CD4-positive, CD25-positive, alpha-beta regulatory T cell (primary cell): ENCODE measurements around the gene ANKS1B. TPM values are rescaled to one million over a fixed set of nuclear protein-coding genes. Genes with fewer than 3 reads are reported as not detected.
A peak's percentile ranks its signal among the peaks of the same experiment; 100 is the strongest.

Experiments used
- ATAC-seq, 2 donors: fragments of 150-1000 bp; cut with Tn5 transposase; one replicate each; pipeline ENCODE4 v1.10.0; 2021; ENCODE audit warnings: low read depth in 2 of 2, moderate number of reproducible peaks in 2 of 2, moderate library complexity in 1 of 2
- DNase-seq, 3 donors: peaks; one replicate each; pipeline versions ENCODE4 v3.0.0 to v3.0.0-alpha.2; 2012 to 2022; ENCODE audit warnings: mixed read lengths in 1 of 3
- H3K27ac ChIP-seq: one replicate; pipeline ENCODE4 v1.7.0; 2013; ENCODE audit warnings: mild to moderate bottlenecking, low read length; ENCODE audit not compliant: insufficient read depth, poor library complexity, severe bottlenecking
- H3K27me3 ChIP-seq: one replicate; pipeline ENCODE4 v1.7.0; 2013; ENCODE audit warnings: low read length; ENCODE audit not compliant: control insufficient read depth, insufficient read depth
- H3K36me3 ChIP-seq: one replicate; pipeline ENCODE4 v1.7.0; 2013; ENCODE audit warnings: mild to moderate bottlenecking, low read length, moderate library complexity; ENCODE audit not compliant: control insufficient read depth, insufficient read depth
- H3K4me1 ChIP-seq: 2 replicates; pipeline ENCODE4 v1.7.0; 2013; ENCODE audit warnings: mild to moderate bottlenecking, low read length; ENCODE audit not compliant: insufficient read depth, control insufficient read depth, poor library complexity, severe bottlenecking
- H3K4me3 ChIP-seq: one replicate; pipeline ENCODE4 v1.7.0; 2013; ENCODE audit warnings: low read depth, mild to moderate bottlenecking, low read length, moderate library complexity
- H3K9me3 ChIP-seq, 2 experiments: 1 replicate in 1 of 2; 2 replicates in 1 of 2; pipeline ENCODE4 v1.7.0; 2013; ENCODE audit warnings: low read length in 2 of 2, mild to moderate bottlenecking in 1 of 2, moderate library complexity in 1 of 2; ENCODE audit not compliant: control insufficient read depth in 2 of 2
- H3K27ac Mint-ChIP-seq, 3 donors: one replicate each; pipeline ENCODE4 v1.8.0; 2020 to 2022; ENCODE audit warnings: mild to moderate bottlenecking in 3 of 3, mixed read lengths in 3 of 3, moderate library complexity in 2 of 3
- H3K27me3 Mint-ChIP-seq: one replicate; pipeline ENCODE4 v1.8.0; 2022; ENCODE audit warnings: mild to moderate bottlenecking, mixed read lengths
- H3K36me3 Mint-ChIP-seq: one replicate; pipeline ENCODE4 v1.8.0; 2020; ENCODE audit warnings: mixed read lengths
- H3K4me1 Mint-ChIP-seq, 4 donors: one replicate each; pipeline ENCODE4 v1.8.0; 2020 to 2022; ENCODE audit warnings: mixed read lengths in 4 of 4, mild to moderate bottlenecking in 1 of 4
- H3K4me3 Mint-ChIP-seq, 4 donors: one replicate each; pipeline ENCODE4 v1.8.0; 2020 to 2022; ENCODE audit warnings: mild to moderate bottlenecking in 4 of 4, mixed read lengths in 4 of 4, moderate library complexity in 3 of 4
- H3K9me3 Mint-ChIP-seq, 7 donors: one replicate each; pipeline ENCODE4 v1.8.0; 2020 to 2022; ENCODE audit warnings: mixed read lengths in 7 of 7, mild to moderate bottlenecking in 3 of 7, moderate library complexity in 2 of 7
- polyA plus RNA-seq, 4 donors: library from polyadenylated mRNA; unstranded; fragments of 300-500 nt; fragmentation: Illumina TruSeq; gene quantifications; one replicate each; pipeline ENCODE4 v1.2.3, GENCODE V29; 2021
- total RNA-seq: library from RNA; stranded (reverse); gene quantifications from one replicate; pipeline ENCODE4 v1.2.3, GENCODE V29; 2022

The ANKS1B gene
- total and polyA plus RNA-seq, 5 donors from 2014 or later, result 4.0 to 15.9 (median 9.5) TPM

- ATAC-seq (no peak), DNase-seq (no peak)
- Mint-ChIP-seq H3K4me1 (no peaks in the 10 kb centered on the region), H3K9me3 (peaks cover 0 to 5% (median 0%) of the 10 kb centered on the region in 7 donors), H3K27ac (no peak overlapping the region), H3K4me3 (no peak overlapping the region), H3K27me3 (peaks cover 14% of the 10 kb centered on the region), H3K36me3 (no peaks in the 10 kb centered on the region)
- Histone ChIP-seq H3K9me3 (no peaks in the 10 kb centered on the region), H3K27me3 (no peaks in the 10 kb centered on the region), H3K4me1 (no peaks in the 10 kb centered on the region), H3K4me3 (no peak overlapping the region), H3K27ac (no peak overlapping the region), H3K36me3 (no peaks in the 10 kb centered on the region)
Measured at GRCh38 chr12:99009654-99010296, 975.0 kb downstream of the ANKS1B start.

GRCh38 chr12:99005601-99006000, 979.1 kb downstream of the ANKS1B start:
- no peak for DNase-seq
- Histone ChIP-seq H3K4me3 (no peak overlapping the region), H3K27ac (no peak overlapping the region), H3K4me1 (no peaks in the 10 kb centered on the region), H3K36me3 (no peaks in the 10 kb centered on the region), H3K27me3 (peaks cover 3% of the 10 kb centered on the region), H3K9me3 (no peaks in the 10 kb centered on the region)
- peaks cover 0 to 3% (median 0%) of the 10 kb centered on the region in 7 donors for H3K9me3 Mint-ChIP-seq
- H3K4me3 Mint-ChIP-seq, result no peak overlapping the region
- H3K4me1 Mint-ChIP-seq, result no peaks in the 10 kb centered on the region
- H3K27me3 Mint-ChIP-seq, result peaks cover 6% of the 10 kb centered on the region
- H3K36me3 Mint-ChIP-seq, result no peaks in the 10 kb centered on the region
- H3K27ac Mint-ChIP-seq, result no peak overlapping the region
- no peak for ATAC-seq

GRCh38 chr12:99004799-99005466, 979.8 kb downstream of the ANKS1B start:
- no peak for DNase-seq

GRCh38 chr12:99002731-99003130, 982.0 kb downstream of the ANKS1B start:
- Histone ChIP-seq H3K4me1 (no peaks in the 10 kb centered on the region), H3K27me3 (peaks cover 3% of the 10 kb centered on the region), H3K36me3 (no peaks in the 10 kb centered on the region), H3K4me3 (no peak overlapping the region), H3K9me3 (no peaks in the 10 kb centered on the region), H3K27ac (no peak overlapping the region)
- Mint-ChIP-seq H3K27me3 (no peaks in the 10 kb centered on the region), H3K9me3 (peaks cover 0 to 1% (median 0%) of the 10 kb centered on the region in 7 donors), H3K36me3 (no peaks in the 10 kb centered on the region), H3K4me3 (no peak overlapping the region), H3K27ac (no peak overlapping the region), H3K4me1 (peaks cover 0 to 2% (median 0%) of the 10 kb centered on the region in 4 donors)
- ATAC-seq (no peak), DNase-seq (no peak)

More at GRCh38 chr12:99004799-99005466, 979.8 kb downstream of the ANKS1B start:
- peaks cover under 1% of the 10 kb centered on the region for H3K27me3 Mint-ChIP-seq
- Histone ChIP-seq H3K36me3 (no peaks in the 10 kb centered on the region), H3K4me1 (no peaks in the 10 kb centered on the region), H3K27me3 (peaks cover 3% of the 10 kb centered on the region), H3K4me3 (no peak overlapping the region), H3K27ac (no peak overlapping the region), H3K9me3 (no peaks in the 10 kb centered on the region)
- H3K36me3 Mint-ChIP-seq, result no peaks in the 10 kb centered on the region
- no peaks in the 10 kb centered on the region for H3K4me1 Mint-ChIP-seq
- H3K4me3 Mint-ChIP-seq, result no peak overlapping the region
- H3K27ac Mint-ChIP-seq, result no peak overlapping the region
- no peak for ATAC-seq
- H3K9me3 Mint-ChIP-seq, result peaks cover 0 to 3% (median 0%) of the 10 kb centered on the region in 7 donors

GRCh38 chr12:99002156-99002555, 982.6 kb downstream of the ANKS1B start:
- Mint-ChIP-seq H3K27me3 (no peaks in the 10 kb centered on the region), H3K4me1 (peaks cover 0 to 2% (median 0%) of the 10 kb centered on the region in 4 donors), H3K36me3 (no peaks in the 10 kb centered on the region), H3K9me3 (peaks cover 0 to 1% (median 0%) of the 10 kb centered on the region in 7 donors), H3K27ac (no peak overlapping the region), H3K4me3 (no peak overlapping the region)
- peaks cover 3% of the 10 kb centered on the region for H3K27me3 ChIP-seq
- H3K4me1 ChIP-seq, result no peaks in the 10 kb centered on the region
- H3K4me3 ChIP-seq, result no peak overlapping the region
- no peaks in the 10 kb centered on the region for H3K9me3 ChIP-seq
- no peak overlapping the region for H3K27ac ChIP-seq
- DNase-seq (no peak), ATAC-seq (no peak)
- no peaks in the 10 kb centered on the region for H3K36me3 ChIP-seq

- Mint-ChIP-seq H3K4me3 (no peak overlapping the region), H3K9me3 (peaks cover 0 to 1% (median 0%) of the 10 kb centered on the region in 7 donors), H3K4me1 (peaks cover 0 to 2% (median 0%) of the 10 kb centered on the region in 4 donors), H3K27ac (no peak overlapping the region), H3K27me3 (no peaks in the 10 kb centered on the region), H3K36me3 (no peaks in the 10 kb centered on the region)
- H3K27me3 ChIP-seq, result peaks cover 3% of the 10 kb centered on the region
- no peaks in the 10 kb centered on the region for H3K9me3 ChIP-seq
- DNase-seq (no peak), ATAC-seq (no peak)
- H3K4me3 ChIP-seq, result no peak overlapping the region
- no peaks in the 10 kb centered on the region for H3K36me3 ChIP-seq
- H3K27ac ChIP-seq, result no peak overlapping the region
- no peaks in the 10 kb centered on the region for H3K4me1 ChIP-seq
Measured at GRCh38 chr12:98999559-98999958, 985.2 kb downstream of the ANKS1B start.

GRCh38 chr12:98998697-98999299, 985.9 kb downstream of the ANKS1B start:
- DNase-seq (peak in 2 of 3 donors; percentile 11 to 26), ATAC-seq (no peak)
- no peak overlapping the region for H3K4me3 Mint-ChIP-seq
- peaks cover 0 to 1% (median 0%) of the 10 kb centered on the region in 7 donors for H3K9me3 Mint-ChIP-seq
- H3K36me3 Mint-ChIP-seq, result no peaks in the 10 kb centered on the region
- H3K9me3 ChIP-seq, result no peaks in the 10 kb centered on the region
- no peaks in the 10 kb centered on the region for H3K27me3 Mint-ChIP-seq
- H3K36me3 ChIP-seq, result no peaks in the 10 kb centered on the region
- H3K4me1 ChIP-seq, result no peaks in the 10 kb centered on the region
- no peaks in the 10 kb centered on the region for H3K27me3 ChIP-seq
- H3K4me1 Mint-ChIP-seq, result peaks cover 0 to 2% (median 0%) of the 10 kb centered on the region in 4 donors
- no peak overlapping the region for H3K27ac Mint-ChIP-seq
- no peak overlapping the region for H3K4me3 ChIP-seq
- H3K27ac ChIP-seq, result no peak overlapping the region
